K562 (cell line): ENCODE results near the gene TSPOAP1. TPM values are rescaled to one million over a fixed set of nuclear protein-coding genes. Genes with fewer than 3 reads are reported as not detected.

Source experiments
- DDX20 ChIP-seq: fragments of 450-650 bp; IDR thresholded peaks from 2 replicates; pipeline ENCODE4 v1.6.1; 2016; ENCODE audit warnings: missing genetic modification characterization, low read depth, mild to moderate bottlenecking, missing compliant biosample characterization, moderate library complexity
- EWSR1 ChIP-seq: fragments of 450-650 bp; IDR thresholded peaks from 2 replicates; pipeline ENCODE4 v1.6.1; 2018; ENCODE audit warnings: borderline replicate concordance, mild to moderate bottlenecking, low read depth, moderate library complexity; ENCODE audit not compliant: partially characterized antibody
- GABPB1 ChIP-seq: sonication (generic); formaldehyde crosslinking; IDR thresholded peaks from 2 replicates; pipeline ENCODE4 v1.8.0; 2022; ENCODE audit warnings: mild to moderate bottlenecking, missing genetic modification reagents
- HSF4 ChIP-seq: fragments of 250-450 bp; sonication (Bioruptor Pico); IDR thresholded peaks from 2 replicates; pipeline ENCODE4 v2.1.2; 2022; ENCODE audit warnings: mild to moderate bottlenecking, moderate library complexity, borderline replicate concordance
- KAT8 ChIP-seq: fragments of 450-650 bp; IDR thresholded peaks from 2 replicates; pipeline ENCODE4 v1.6.1; 2016; ENCODE audit warnings: low read depth, mild to moderate bottlenecking
- KLF10 ChIP-seq: fragments of 250-450 bp; sonication (Bioruptor Pico); IDR thresholded peaks from 2 replicates; pipeline ENCODE4 v1.6.1; 2021; ENCODE audit warnings: matching md5 sums
- RBM39 ChIP-seq: fragments of 200-400 bp; formaldehyde crosslinking; optimal IDR thresholded peaks from 2 replicates; pipeline ENCODE3; 2018; ENCODE audit warnings: low read depth, low read length
- SMARCA4 ChIP-seq: fragments of 450-650 bp; IDR thresholded peaks from 2 replicates; pipeline ENCODE4 v1.6.1; 2016
- SMARCC2 ChIP-seq: fragments of 450-650 bp; IDR thresholded peaks from 2 replicates; pipeline ENCODE4 v1.6.1; 2017; ENCODE audit warnings: antibody characterized with exemption, moderate library complexity, mild to moderate bottlenecking, low read depth
- SMC3 ChIP-seq: conservative IDR thresholded peaks from 2 replicates; pipeline ENCODE4 v1.6.1; 2011; ENCODE audit warnings: low read depth, low read length, improper control_type of control experiment; ENCODE audit not compliant: insufficient read depth
- STAT5A ChIP-seq: IDR thresholded peaks from 2 replicates; pipeline ENCODE4 v1.6.1; 2012; ENCODE audit warnings: low read length, inconsistent platforms, borderline replicate concordance
- ZNF561 ChIP-seq: fragments of 450-650 bp; formaldehyde crosslinking; conservative IDR thresholded peaks from 2 replicates; pipeline ENCODE4 v1.4.0; 2020; ENCODE audit warnings: mild to moderate bottlenecking, moderate library complexity
- ZNF780A ChIP-seq: fragments of 250-450 bp; sonication (Bioruptor Pico); IDR thresholded peaks from 2 replicates; pipeline ENCODE4 v1.5.0; 2021; ENCODE audit warnings: mild to moderate bottlenecking
- polyA plus RNA-seq, 8 experiments: library from polyadenylated mRNA; depleted of rRNA in 4 of 8; stranded (reverse) in 5 of 8; unstranded in 3 of 8; fragments of >200 nt; fragmentation: Nextera tagmentation in 2 of 8; fragmentation: Illumina TruSeq in 1 of 8; extraction: Ambion mirVana in 2 of 8; extraction: Trizol in 1 of 8; gene quantifications; 2 replicates each; pipeline versions ENCODE4 v1.2.1 to v1.2.3, GENCODE V29; 2011 to 2014; ENCODE audit warnings: inconsistent platforms in 1 of 8, missing spikeins in 1 of 8
- total RNA-seq, 7 experiments: library from RNA; depleted of rRNA in 6 of 7; stranded (reverse); fragments of >200 nt in 6 of 7; fragmentation: Illumina TruSeq in 2 of 7; extraction: Trizol in 2 of 7; gene quantifications; 2 replicates each; pipeline versions ENCODE4 v1.2.1 to v1.2.3, GENCODE V29; 2011 to 2021; ENCODE audit warnings: low replicate concordance in 1 of 7
- TF ChIP-seq, protein P1 (sequence below): fragments of 250-450 bp; sonication (Bioruptor Pico); IDR thresholded peaks from 2 replicates; pipeline ENCODE4 v1.4.0; 2020; ENCODE audit warnings: mild to moderate bottlenecking, moderate library complexity
- TF ChIP-seq, protein P2 (sequence below): fragments of 450-650 bp; IDR thresholded peaks from 2 replicates; pipeline ENCODE4 v1.6.1; 2018; ENCODE audit warnings: mild to moderate bottlenecking, low read depth; ENCODE audit not compliant: partially characterized antibody
- TF ChIP-seq, protein P3 (sequence below): fragments of 250-450 bp; sonication (Bioruptor Pico); IDR thresholded peaks from 2 replicates; pipeline ENCODE4 v1.8.0; 2021; ENCODE audit warnings: borderline replicate concordance, mild to moderate bottlenecking, moderate library complexity; ENCODE audit not compliant: poor library complexity, severe bottlenecking
- TF ChIP-seq, protein P4 (sequence below): fragments of 200-400 bp; formaldehyde crosslinking; IDR thresholded peaks from 2 replicates; pipeline ENCODE4 v1.6.1; 2017; ENCODE audit warnings: mild to moderate bottlenecking, low read depth, low read length, moderate library complexity
- TF ChIP-seq, protein P5 (sequence below): fragments of 450-650 bp; IDR thresholded peaks from 2 replicates; pipeline ENCODE4 v1.6.1; 2016; ENCODE audit warnings: missing biosample characterization, missing genetic modification characterization

The TSPOAP1 gene
- total and polyA plus RNA-seq, 9 of the 15 experiments (the other 6 are each of a cell fraction or from before 2014, with no cell fraction given), result 0.87 to 3.9 (median 1.8) TPM; not detected in 2

DNA sequence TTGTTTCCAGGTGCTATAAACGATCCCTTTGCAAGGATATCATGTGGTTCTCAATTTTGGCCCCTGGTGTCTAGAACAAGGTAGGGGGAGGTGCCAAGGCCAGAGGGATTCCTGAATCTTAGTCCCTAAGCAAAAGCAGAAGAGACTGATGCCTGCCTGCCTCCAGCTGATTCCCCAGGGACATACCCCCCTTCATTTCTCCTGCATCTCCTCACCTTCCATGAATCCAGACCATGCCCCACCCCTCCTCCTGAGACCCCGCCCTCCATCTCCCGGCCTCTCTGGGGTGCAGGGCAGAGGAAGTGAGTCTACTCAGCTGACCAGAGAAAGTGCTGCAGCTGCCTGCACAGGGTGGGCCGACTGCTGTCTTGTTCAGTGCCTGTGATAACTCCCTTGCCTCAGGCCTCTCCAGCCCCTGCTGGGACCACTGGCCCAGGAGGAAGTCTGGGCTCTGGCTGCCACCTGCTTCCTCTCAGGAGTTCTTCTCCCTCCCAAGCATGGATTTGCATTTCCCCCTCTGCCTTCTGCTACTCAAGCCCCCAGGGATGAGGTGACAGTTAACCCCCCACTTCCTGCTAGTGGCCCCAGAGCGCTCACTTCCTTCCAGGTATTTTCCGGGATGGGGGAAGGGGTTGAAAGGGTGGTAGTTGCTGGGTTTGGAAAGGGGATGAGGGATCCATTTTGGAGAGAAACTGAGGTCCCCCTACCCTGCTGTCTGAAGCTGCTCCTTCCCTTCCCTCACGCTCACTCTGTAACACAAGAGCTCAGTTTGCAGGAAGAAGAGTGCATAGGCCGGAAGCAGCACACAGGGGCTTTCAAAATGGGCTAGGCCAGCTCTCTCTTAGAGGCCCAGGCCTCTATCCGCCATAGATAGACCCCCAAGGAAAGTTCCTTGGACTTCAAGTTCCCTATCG lies 10.5 kb upstream of the TSPOAP1 start (continued):
- TF ChIP-seq, protein P1, sequence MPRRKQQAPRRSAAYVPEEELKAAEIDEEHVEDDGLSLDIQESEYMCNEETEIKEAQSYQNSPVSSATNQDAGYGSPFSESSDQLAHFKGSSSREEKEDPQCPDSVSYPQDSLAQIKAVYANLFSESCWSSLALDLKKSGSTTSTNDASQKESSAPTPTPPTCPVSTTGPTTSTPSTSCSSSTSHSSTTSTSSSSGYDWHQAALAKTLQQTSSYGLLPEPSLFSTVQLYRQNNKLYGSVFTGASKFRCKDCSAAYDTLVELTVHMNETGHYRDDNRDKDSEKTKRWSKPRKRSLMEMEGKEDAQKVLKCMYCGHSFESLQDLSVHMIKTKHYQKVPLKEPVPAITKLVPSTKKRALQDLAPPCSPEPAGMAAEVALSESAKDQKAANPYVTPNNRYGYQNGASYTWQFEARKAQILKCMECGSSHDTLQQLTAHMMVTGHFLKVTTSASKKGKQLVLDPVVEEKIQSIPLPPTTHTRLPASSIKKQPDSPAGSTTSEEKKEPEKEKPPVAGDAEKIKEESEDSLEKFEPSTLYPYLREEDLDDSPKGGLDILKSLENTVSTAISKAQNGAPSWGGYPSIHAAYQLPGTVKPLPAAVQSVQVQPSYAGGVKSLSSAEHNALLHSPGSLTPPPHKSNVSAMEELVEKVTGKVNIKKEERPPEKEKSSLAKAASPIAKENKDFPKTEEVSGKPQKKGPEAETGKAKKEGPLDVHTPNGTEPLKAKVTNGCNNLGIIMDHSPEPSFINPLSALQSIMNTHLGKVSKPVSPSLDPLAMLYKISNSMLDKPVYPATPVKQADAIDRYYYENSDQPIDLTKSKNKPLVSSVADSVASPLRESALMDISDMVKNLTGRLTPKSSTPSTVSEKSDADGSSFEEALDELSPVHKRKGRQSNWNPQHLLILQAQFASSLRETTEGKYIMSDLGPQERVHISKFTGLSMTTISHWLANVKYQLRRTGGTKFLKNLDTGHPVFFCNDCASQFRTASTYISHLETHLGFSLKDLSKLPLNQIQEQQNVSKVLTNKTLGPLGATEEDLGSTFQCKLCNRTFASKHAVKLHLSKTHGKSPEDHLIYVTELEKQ (CRISPR knock-in tag), result no peak
- TF ChIP-seq GABPB1 (CRISPR knock-in tag), result no peak; the same call in 1 of the 2 replicates
- TF ChIP-seq, protein P2, sequence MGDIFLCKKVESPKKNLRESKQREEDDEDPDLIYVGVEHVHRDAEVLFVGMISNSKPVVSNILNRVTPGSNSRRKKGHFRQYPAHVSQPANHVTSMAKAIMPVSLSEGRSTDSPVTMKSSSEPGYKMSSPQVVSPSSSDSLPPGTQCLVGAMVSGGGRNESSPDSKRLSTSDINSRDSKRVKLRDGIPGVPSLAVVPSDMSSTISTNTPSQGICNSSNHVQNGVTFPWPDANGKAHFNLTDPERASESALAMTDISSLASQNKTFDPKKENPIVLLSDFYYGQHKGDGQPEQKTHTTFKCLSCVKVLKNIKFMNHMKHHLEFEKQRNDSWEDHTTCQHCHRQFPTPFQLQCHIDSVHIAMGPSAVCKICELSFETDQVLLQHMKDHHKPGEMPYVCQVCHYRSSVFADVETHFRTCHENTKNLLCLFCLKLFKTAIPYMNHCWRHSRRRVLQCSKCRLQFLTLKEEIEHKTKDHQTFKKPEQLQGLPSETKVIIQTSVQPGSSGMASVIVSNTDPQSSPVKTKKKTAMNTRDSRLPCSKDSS, result no peak
- peak; percentile 26; the same call in 1 of the 2 replicates for TF ChIP-seq KAT8
- TF ChIP-seq DDX20 (tag), result no peak
- TF ChIP-seq SMC3, result no peak
- TF ChIP-seq SMARCC2, result no peak
- TF ChIP-seq, protein P3, sequence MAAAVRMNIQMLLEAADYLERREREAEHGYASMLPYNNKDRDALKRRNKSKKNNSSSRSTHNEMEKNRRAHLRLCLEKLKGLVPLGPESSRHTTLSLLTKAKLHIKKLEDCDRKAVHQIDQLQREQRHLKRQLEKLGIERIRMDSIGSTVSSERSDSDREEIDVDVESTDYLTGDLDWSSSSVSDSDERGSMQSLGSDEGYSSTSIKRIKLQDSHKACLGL (CRISPR knock-in tag), result no peak
- TF ChIP-seq, protein P4, sequence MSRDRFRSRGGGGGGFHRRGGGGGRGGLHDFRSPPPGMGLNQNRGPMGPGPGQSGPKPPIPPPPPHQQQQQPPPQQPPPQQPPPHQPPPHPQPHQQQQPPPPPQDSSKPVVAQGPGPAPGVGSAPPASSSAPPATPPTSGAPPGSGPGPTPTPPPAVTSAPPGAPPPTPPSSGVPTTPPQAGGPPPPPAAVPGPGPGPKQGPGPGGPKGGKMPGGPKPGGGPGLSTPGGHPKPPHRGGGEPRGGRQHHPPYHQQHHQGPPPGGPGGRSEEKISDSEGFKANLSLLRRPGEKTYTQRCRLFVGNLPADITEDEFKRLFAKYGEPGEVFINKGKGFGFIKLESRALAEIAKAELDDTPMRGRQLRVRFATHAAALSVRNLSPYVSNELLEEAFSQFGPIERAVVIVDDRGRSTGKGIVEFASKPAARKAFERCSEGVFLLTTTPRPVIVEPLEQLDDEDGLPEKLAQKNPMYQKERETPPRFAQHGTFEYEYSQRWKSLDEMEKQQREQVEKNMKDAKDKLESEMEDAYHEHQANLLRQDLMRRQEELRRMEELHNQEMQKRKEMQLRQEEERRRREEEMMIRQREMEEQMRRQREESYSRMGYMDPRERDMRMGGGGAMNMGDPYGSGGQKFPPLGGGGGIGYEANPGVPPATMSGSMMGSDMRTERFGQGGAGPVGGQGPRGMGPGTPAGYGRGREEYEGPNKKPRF, result no peak
- TF ChIP-seq, protein P5, sequence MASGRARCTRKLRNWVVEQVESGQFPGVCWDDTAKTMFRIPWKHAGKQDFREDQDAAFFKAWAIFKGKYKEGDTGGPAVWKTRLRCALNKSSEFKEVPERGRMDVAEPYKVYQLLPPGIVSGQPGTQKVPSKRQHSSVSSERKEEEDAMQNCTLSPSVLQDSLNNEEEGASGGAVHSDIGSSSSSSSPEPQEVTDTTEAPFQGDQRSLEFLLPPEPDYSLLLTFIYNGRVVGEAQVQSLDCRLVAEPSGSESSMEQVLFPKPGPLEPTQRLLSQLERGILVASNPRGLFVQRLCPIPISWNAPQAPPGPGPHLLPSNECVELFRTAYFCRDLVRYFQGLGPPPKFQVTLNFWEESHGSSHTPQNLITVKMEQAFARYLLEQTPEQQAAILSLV, result no peak
- TF ChIP-seq SMARCA4, result no peak
- no peak for TF ChIP-seq HSF4 (CRISPR knock-in tag)
- no peak for TF ChIP-seq KLF10 (CRISPR knock-in tag)
- no peak for TF ChIP-seq RBM39
- TF ChIP-seq ZNF561 (CRISPR knock-in tag), result no peak
- TF ChIP-seq STAT5A, result no peak; the same call in 1 of the 2 replicates
- no peak for TF ChIP-seq ZNF780A
- TF ChIP-seq EWSR1, result no peak
